IPS-11a (cell line): ENCODE results near the gene LMCD1.

ENCODE experiments used
- H3K4me3 ChIP-seq: one replicate; pipeline ENCODE4 v1.5.1; 2013; ENCODE audit warnings: low read depth, low read length, control low read depth

The LMCD1 gene

GRCh38 chr3:8608041-8608790 is 106.6 kb downstream of the LMCD1 start:
- H3K4me3 ChIP-seq, result no peak overlapping the region

GRCh38 chr3:8608791-8609467 is 107.3 kb downstream of the LMCD1 start:
- H3K4me3 ChIP-seq, result no peak overlapping the region

GRCh38 chr3:8610951-8611350 is 109.3 kb downstream of the LMCD1 start:
- H3K4me3 ChIP-seq, result no peak overlapping the region

GRCh38 chr3:8617921-8618320 is 116.3 kb downstream of the LMCD1 start:
- no peak overlapping the region for H3K4me3 ChIP-seq

GRCh38 chr3:8618950-8619349 is 117.3 kb downstream of the LMCD1 start:
- H3K4me3 ChIP-seq, result no peak overlapping the region

- H3K4me3 ChIP-seq, result no peak overlapping the region
Measured at GRCh38 chr3:8619548-8619947, 117.9 kb downstream of the LMCD1 start.

- H3K4me3 ChIP-seq, result no peak overlapping the region
Measured at GRCh38 chr3:8621141-8621540, 119.5 kb downstream of the LMCD1 start.

GRCh38 chr3:8621872-8622271 is 120.2 kb downstream of the LMCD1 start:
- no peak overlapping the region for H3K4me3 ChIP-seq

GRCh38 chr3:8622873-8623691 is 121.5 kb downstream of the LMCD1 start:
- no peak overlapping the region for H3K4me3 ChIP-seq

- H3K4me3 ChIP-seq, result no peak overlapping the region
Measured at GRCh38 chr3:8623741-8624140, 122.1 kb downstream of the LMCD1 start.
